B cell (primary cell): ENCODE results near the gene LBH. TPM values are rescaled to one million over a fixed set of nuclear protein-coding genes. Genes with fewer than 3 reads are reported as not detected.

Experiments
- ATAC-seq: fragments of 200-7000 bp; cut with Tn5 transposase; one replicate; pipeline ENCODE4 v1.10.0; 2021; ENCODE audit warnings: low read depth, mild to moderate bottlenecking, moderate number of reproducible peaks, moderate library complexity
- CTCF ChIA-PET: fragments of 350-600 bp; sonication (Branson Sonifier 250); formaldehyde crosslinking; loops from one replicate; lab custom pipeline; 2021; ENCODE audit warnings: antibody characterized with exemption, inconsistent platforms; lab: Charles Lee
- POLR2A ChIA-PET: fragments of 350-600 bp; sonication (Branson Sonifier 250); formaldehyde crosslinking; loops from one replicate; lab custom pipeline; 2021; ENCODE audit warnings: antibody characterized with exemption; lab: Charles Lee
- DNase-seq: peaks from one replicate; pipeline ENCODE4 v3.0.0; 2013
- H2AFZ ChIP-seq: 2 replicates; pipeline ENCODE4 v1.6.1; 2012; ENCODE audit warnings: mild to moderate bottlenecking, low read depth, low read length; ENCODE audit not compliant: insufficient read depth, poor library complexity, severe bottlenecking
- H3K27ac ChIP-seq, 2 donors: 1 replicate in 1 of 2; 2 replicates in 1 of 2; pipeline ENCODE4 v1.5.1; 2012 to 2013; ENCODE audit warnings: low read length in 2 of 2, mild to moderate bottlenecking in 2 of 2, moderate library complexity in 1 of 2
- H3K27me3 ChIP-seq, 4 experiments: fragments of 200-600 bp in 1 of 4; sonication (generic) in 1 of 4; replicated peaks in 1 of 4; 1 replicate in 2 of 4; 2 replicates in 2 of 4; pipeline versions ENCODE4 v1.6.1 to v1.7.0; 2013 to 2016; ENCODE audit warnings: low read length in 3 of 4, mild to moderate bottlenecking in 2 of 4, mixed read lengths in 1 of 4, moderate library complexity in 1 of 4; ENCODE audit not compliant: insufficient read depth in 4 of 4, control insufficient read depth in 3 of 4; ENCODE audit errors: control extremely low read depth in 1 of 4
- H3K36me3 ChIP-seq, 2 experiments: replicated peaks in 1 of 2; 1 replicate in 1 of 2; 2 replicates in 1 of 2; pipeline versions ENCODE4 v1.6.1 to v1.7.1; 2013; ENCODE audit warnings: low read length in 1 of 2; ENCODE audit not compliant: insufficient read depth in 2 of 2, control insufficient read depth in 1 of 2; ENCODE audit errors: control extremely low read depth in 1 of 2, extremely low read depth in 1 of 2
- H3K4me1 ChIP-seq, 2 donors: fragments of 200-600 bp in 1 of 2; sonication (generic) in 1 of 2; 1 replicate in 1 of 2; 2 replicates in 1 of 2; pipeline versions ENCODE4 v1.5.1 to v1.6.1; 2013 to 2017; ENCODE audit warnings: low read length in 2 of 2; ENCODE audit not compliant: control insufficient read depth in 2 of 2, insufficient read depth in 2 of 2
- H3K4me2 ChIP-seq: replicated peaks from 2 replicates; pipeline ENCODE3; 2012; ENCODE audit warnings: mild to moderate bottlenecking, low read depth, low read length; ENCODE audit not compliant: poor library complexity, severe bottlenecking
- H3K4me3 ChIP-seq, 5 experiments: fragments of 200-600 bp in 1 of 5; sonication (generic) in 1 of 5; 1 replicate in 3 of 5; 2 replicates in 2 of 5; pipeline versions ENCODE4 v1.5.1 to v1.7.0; 2011 to 2016; ENCODE audit warnings: low read length in 4 of 5, mild to moderate bottlenecking in 4 of 5, low read depth in 2 of 5, control low read depth in 1 of 5, moderate library complexity in 1 of 5; ENCODE audit not compliant: insufficient read depth in 1 of 5; ENCODE audit errors: control extremely low read depth in 1 of 5, extremely low read depth in 1 of 5
- H3K79me2 ChIP-seq: fragments of 200-600 bp; sonication (generic); one replicate; pipeline ENCODE4 v1.6.0; 2016; ENCODE audit warnings: low read length; ENCODE audit not compliant: control insufficient read depth, insufficient read depth
- H3K9ac ChIP-seq: fragments of 200-600 bp; sonication (generic); 2 replicates; pipeline ENCODE4 v1.6.1; 2017; ENCODE audit warnings: mild to moderate bottlenecking, low read length, moderate library complexity
- H3K9me3 ChIP-seq, 3 donors: one replicate each; pipeline versions ENCODE4 v1.6.1 to v1.7.1; 2013; ENCODE audit warnings: low read length in 2 of 3; ENCODE audit not compliant: control insufficient read depth in 2 of 3, insufficient read depth in 1 of 3; ENCODE audit errors: control extremely low read depth in 1 of 3
- H4K20me1 ChIP-seq: 2 replicates; pipeline ENCODE4 v1.6.0; 2012; ENCODE audit warnings: mild to moderate bottlenecking, low read length; ENCODE audit not compliant: insufficient read depth, control insufficient read depth, poor library complexity, severe bottlenecking
- H3K27ac Mint-ChIP-seq: one replicate; pipeline ENCODE4 v1.8.0; 2021; ENCODE audit warnings: mixed read lengths
- H3K27me3 Mint-ChIP-seq: one replicate; pipeline ENCODE4 v1.8.0; 2021; ENCODE audit warnings: mixed read lengths
- H3K4me1 Mint-ChIP-seq: one replicate; pipeline ENCODE4 v1.8.0; 2021; ENCODE audit warnings: mixed read lengths
- H3K4me3 Mint-ChIP-seq: one replicate; pipeline ENCODE4 v1.8.0; 2021; ENCODE audit warnings: mixed read lengths
- H3K9me3 Mint-ChIP-seq: one replicate; pipeline ENCODE4 v1.8.0; 2022; ENCODE audit warnings: mixed read lengths; ENCODE audit not compliant: insufficient read depth
- CTCF ChIP-seq: fragments of 200-600 bp; IDR thresholded peaks from one replicate; pipeline ENCODE4 v1.8.0; 2022; ENCODE audit warnings: antibody characterized with exemption, mild to moderate bottlenecking
- EZH2 ChIP-seq: IDR thresholded peaks from 2 replicates; pipeline ENCODE4 v1.6.1; 2012; ENCODE audit warnings: borderline replicate concordance, low read depth, mild to moderate bottlenecking, moderate library complexity, low read length; ENCODE audit not compliant: insufficient read depth, poor library complexity, severe bottlenecking
- WGBS: methylation state at CpG from one replicate; pipeline ENCODE4 v1.1.5; 2013; ENCODE audit warnings: missing lambda C conversion rate; ENCODE audit not compliant: insufficient coverage; 5-methylcytosine and 5-hydroxymethylcytosine counted together
- intact Hi-C: fragments of 100-400 bp; cut with micrococcal nuclease; formaldehyde crosslinking; loops from one replicate; pipeline ENCODE4 v1.10.0; 2022
- polyA plus RNA-seq: library from polyadenylated mRNA; depleted of rRNA; stranded (reverse); fragments of >200 nt; gene quantifications from 2 replicates; pipeline ENCODE4 v1.2.3, GENCODE V29; 2012
- total RNA-seq, 2 donors: library from RNA; stranded (reverse); fragments of 120-200 nt in 1 of 2; gene quantifications; 1 replicate in 1 of 2; 2 replicates in 1 of 2; pipeline versions ENCODE4 v1.2.3 to v1.2.4, GENCODE V29; 2013 to 2022

Gene LBH
- total and polyA plus RNA-seq, 2 donors (not counting 1 experiment from before 2014, with no cell fraction given) = 158 to 201 TPM

GRCh38 chr2:30237966-30238800 lies 6.8 kb downstream of the LBH start:
- H3K4me2 ChIP-seq = peak overlapping the region; percentile 31
- TF ChIP-seq CTCF (no peak), EZH2 (no peak)
- WGBS = 97% methylated on average over 6 of the region's 13 CpGs
- DNase-seq (no peak), ATAC-seq (no peak)
- ChIA-PET POLR2A (interaction anchor here (0.7 kb wide), 2 partner anchors 44 to 998 kb away, joined by 7 read pairs; no protein-coding TSS in a partner anchor), CTCF (interaction anchor here (0.7 to 13.1 kb wide), 22 partner anchors 9 to 470 kb away, joined by 3 to 148 read pairs (median 5); partner anchors contain the start of genes LBH and LCLAT1)
- peak overlapping the region; percentile 30 for H3K4me3 Mint-ChIP-seq
- no peaks in the 10 kb centered on the region for H3K27me3 Mint-ChIP-seq
- H3K9me3 Mint-ChIP-seq = no peaks in the 10 kb centered on the region
- no peak overlapping the region for H3K9ac ChIP-seq
- intact Hi-C loops = no loop called here
- peak overlapping the region; percentile 98 for H3K27ac Mint-ChIP-seq
- peaks cover 87% of the 10 kb centered on the region for H3K4me1 Mint-ChIP-seq
- no peaks in the 10 kb centered on the region for H3K27me3 ChIP-seq
- peak overlapping the region in 1 of 2 donors; percentile 94 for H3K27ac ChIP-seq
- no peak overlapping the region for H2AFZ ChIP-seq
- H3K4me3 ChIP-seq = no peak overlapping the region
- H3K4me1 ChIP-seq = peaks cover 74 to 83% of the 10 kb centered on the region in 2 donors
- peaks cover 11 to 78% of the 10 kb centered on the region in 2 experiments for H3K36me3 ChIP-seq
- peaks cover 0 to 3% (median 0%) of the 10 kb centered on the region in 3 donors for H3K9me3 ChIP-seq
- peaks cover 97% of the 10 kb centered on the region for H3K79me2 ChIP-seq
- peaks cover 93% of the 10 kb centered on the region for H4K20me1 ChIP-seq
